GM06990 (cell line): ENCODE data around the gene CELSR2.

Experiments
- DNase-seq: peaks from one replicate; pipeline ENCODE4 v3.0.0-alpha.2; 2011; ENCODE audit not compliant: insufficient read length; ENCODE audit errors: extremely low read depth
- H3K27me3 ChIP-seq: replicated peaks from 2 replicates; pipeline ENCODE4 v1.6.0; 2011; ENCODE audit warnings: low read length; ENCODE audit not compliant: control insufficient read depth, insufficient read depth
- H3K36me3 ChIP-seq: 2 replicates; pipeline ENCODE4 v1.5.1; 2011; ENCODE audit warnings: low read length; ENCODE audit not compliant: control insufficient read depth, insufficient read depth
- H3K4me3 ChIP-seq: replicated peaks from 2 replicates; pipeline ENCODE4 v1.5.1; 2011; ENCODE audit warnings: low read depth, mild to moderate bottlenecking, control low read depth, low read length
- TF ChIP-seq, protein P1 (sequence below): IDR thresholded peaks from 2 replicates; pipeline ENCODE4 v1.5.1; 2011; ENCODE audit warnings: low read length, control low read depth, mild to moderate bottlenecking, inconsistent platforms; ENCODE audit not compliant: insufficient read depth, poor library complexity, severe bottlenecking

The CELSR2 gene

DNA sequence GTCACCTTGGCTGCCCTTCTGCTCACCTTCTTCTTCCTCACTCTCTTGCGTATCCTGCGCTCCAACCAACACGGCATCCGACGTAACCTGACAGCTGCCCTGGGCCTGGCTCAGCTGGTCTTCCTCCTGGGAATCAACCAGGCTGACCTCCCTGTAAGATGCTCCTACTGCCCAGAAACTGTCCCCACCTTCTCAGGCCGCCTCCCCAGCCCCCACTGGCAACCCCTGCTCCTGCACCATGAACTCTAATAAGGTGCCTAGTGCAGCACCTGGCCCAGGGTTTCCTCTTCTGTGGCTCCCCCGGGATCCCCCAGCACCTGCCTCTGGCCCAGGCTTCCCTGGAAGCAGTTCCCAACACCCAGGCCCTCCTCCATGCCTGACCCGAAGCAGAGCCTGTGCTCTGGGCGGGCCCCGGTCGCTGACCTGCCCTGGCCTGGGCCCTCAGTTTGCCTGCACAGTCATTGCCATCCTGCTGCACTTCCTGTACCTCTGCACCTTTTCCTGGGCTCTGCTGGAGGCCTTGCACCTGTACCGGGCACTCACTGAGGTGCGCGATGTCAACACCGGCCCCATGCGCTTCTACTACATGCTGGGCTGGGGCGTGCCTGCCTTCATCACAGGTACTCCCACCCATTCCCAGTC, 20.8 kb downstream of the CELSR2 start:
- TF ChIP-seq, protein P1, sequence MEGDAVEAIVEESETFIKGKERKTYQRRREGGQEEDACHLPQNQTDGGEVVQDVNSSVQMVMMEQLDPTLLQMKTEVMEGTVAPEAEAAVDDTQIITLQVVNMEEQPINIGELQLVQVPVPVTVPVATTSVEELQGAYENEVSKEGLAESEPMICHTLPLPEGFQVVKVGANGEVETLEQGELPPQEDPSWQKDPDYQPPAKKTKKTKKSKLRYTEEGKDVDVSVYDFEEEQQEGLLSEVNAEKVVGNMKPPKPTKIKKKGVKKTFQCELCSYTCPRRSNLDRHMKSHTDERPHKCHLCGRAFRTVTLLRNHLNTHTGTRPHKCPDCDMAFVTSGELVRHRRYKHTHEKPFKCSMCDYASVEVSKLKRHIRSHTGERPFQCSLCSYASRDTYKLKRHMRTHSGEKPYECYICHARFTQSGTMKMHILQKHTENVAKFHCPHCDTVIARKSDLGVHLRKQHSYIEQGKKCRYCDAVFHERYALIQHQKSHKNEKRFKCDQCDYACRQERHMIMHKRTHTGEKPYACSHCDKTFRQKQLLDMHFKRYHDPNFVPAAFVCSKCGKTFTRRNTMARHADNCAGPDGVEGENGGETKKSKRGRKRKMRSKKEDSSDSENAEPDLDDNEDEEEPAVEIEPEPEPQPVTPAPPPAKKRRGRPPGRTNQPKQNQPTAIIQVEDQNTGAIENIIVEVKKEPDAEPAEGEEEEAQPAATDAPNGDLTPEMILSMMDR, result no peak
- H3K27me3 ChIP-seq, result no peaks in the 10 kb centered on the region
- no peaks in the 10 kb centered on the region for H3K36me3 ChIP-seq
- DNase-seq, result no peak
- no peak overlapping the region for H3K4me3 ChIP-seq

DNA sequence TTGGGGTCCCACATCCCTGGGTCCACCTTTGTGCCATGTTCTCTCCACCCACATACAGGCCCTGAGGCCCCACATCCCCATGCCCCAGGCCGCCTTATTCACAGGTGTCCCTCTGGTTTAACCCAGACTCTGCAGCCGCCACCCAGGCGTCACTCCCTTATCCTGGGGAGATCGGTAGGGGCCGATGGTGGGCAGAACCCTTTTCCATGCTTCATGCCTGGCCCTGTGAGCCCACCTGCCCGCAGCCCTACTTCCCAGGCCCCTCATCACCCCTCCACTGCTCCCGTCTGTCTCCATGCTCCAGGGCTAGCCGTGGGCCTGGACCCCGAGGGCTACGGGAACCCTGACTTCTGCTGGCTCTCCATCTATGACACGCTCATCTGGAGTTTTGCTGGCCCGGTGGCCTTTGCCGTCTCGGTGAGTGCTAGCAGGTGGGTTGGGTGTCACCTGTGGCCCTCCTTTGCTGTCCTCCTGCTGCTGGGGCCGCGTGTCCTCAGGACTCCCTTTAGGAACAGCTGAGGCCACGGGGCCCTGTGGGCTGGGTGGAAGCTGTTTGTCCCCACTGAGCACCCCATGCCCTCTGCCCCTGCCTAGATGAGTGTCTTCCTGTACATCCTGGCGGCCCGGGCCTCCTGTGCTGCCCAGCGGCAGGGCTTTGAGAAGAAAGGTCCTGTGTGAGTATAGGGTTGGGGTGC, 21.4 kb downstream of the CELSR2 start:
- TF ChIP-seq, protein P1, result no peak
- no peaks in the 10 kb centered on the region for H3K36me3 ChIP-seq
- H3K4me3 ChIP-seq, result no peak overlapping the region
- no peaks in the 10 kb centered on the region for H3K27me3 ChIP-seq
- no peak for DNase-seq

DNA sequence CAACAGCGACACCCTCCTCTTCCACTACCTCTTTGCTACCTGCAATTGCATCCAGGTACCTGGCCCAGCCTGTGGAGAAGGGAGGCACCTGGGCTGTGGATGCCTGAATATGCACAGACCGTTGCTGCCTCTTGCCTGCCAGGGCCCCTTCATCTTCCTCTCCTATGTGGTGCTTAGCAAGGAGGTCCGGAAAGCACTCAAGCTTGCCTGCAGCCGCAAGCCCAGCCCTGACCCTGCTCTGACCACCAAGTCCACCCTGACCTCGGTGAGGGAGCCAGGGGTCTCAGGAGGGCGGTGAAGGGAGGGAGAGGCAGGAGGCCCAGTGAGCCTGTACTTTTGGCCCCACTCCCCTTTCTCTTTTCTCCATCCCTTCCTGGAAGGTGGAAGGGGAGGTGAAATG, 22.1 kb downstream of the CELSR2 start:
- Histone ChIP-seq H3K4me3 (no peak overlapping the region), H3K27me3 (no peaks in the 10 kb centered on the region), H3K36me3 (no peaks in the 10 kb centered on the region)
- no peak for DNase-seq
- TF ChIP-seq, protein P1, result no peak

DNA sequence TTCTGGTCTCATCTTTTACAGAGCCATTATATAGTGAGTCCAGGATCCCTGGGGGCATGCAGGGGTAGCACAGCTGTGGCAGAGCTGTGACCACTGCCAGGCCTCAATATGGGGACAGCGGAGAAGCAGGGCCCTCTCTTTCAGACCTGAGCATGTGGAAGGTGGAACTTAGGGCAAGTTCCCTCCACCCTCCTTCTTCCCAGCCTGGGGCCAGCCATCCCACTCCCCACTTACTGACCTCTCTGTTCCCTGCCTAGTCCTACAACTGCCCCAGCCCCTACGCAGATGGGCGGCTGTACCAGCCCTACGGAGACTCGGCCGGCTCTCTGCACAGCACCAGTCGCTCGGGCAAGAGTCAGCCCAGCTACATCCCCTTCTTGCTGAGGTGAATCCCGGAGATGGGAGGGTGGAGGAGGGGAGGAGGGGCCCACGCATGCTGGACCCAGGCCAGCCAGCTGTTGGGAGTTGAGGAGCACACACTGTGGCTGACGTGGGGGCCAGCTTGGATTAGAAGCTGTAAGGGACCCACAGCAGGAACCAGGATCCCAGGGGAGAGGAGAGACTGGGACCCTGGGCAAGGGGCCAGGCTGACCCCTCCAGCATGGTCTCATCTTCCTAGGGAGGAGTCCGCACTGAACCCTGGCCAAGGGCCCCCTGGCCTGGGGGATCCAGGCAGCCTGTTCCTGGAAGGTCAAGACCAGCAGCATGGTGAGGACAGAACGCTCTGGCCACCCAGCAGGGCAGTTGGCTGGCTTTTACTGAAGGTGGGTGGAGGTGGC, 22.9 kb downstream of the CELSR2 start:
- Histone ChIP-seq H3K4me3 (no peak overlapping the region), H3K27me3 (no peaks in the 10 kb centered on the region), H3K36me3 (no peaks in the 10 kb centered on the region)
- no peak for DNase-seq
- TF ChIP-seq, protein P1, result no peak

DNA sequence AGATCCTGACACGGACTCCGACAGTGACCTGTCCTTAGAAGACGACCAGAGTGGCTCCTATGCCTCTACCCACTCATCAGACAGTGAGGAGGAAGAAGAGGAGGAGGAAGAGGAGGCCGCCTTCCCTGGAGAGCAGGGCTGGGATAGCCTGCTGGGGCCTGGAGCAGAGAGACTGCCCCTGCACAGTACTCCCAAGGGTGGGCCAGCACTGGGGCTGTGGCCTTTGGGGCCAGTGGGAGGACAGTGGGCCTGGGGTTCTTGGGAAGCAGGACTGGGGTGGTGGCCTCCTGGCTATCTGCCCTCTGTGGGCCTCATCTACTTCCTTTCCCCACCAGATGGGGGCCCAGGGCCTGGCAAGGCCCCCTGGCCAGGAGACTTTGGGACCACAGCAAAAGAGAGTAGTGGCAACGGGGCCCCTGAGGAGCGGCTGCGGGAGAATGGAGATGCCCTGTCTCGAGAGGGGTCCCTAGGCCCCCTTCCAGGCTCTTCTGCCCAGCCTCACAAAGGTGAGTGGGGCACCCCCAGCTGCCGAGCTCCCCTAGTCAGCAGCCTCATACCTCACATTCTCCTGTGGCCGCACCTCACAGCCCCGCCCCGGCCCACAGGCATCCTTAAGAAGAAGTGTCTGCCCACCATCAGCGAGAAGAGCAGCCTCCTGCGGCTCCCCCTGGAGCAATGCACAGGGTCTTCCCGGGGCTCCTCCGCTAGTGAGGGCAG, 23.6 kb downstream of the CELSR2 start:
- Histone ChIP-seq H3K4me3 (no peak overlapping the region), H3K27me3 (no peaks in the 10 kb centered on the region), H3K36me3 (no peaks in the 10 kb centered on the region)
- TF ChIP-seq, protein P1, result no peak
- no peak for DNase-seq
